Ectodermal cell (in vitro differentiated cells): Measurements from ENCODE around the gene ABLIM3.

Experiments used
- H3K27ac ChIP-seq: 2 replicates; pipeline ENCODE4 v1.7.0; 2013; ENCODE audit warnings: mild to moderate bottlenecking, low read depth, low read length; ENCODE audit not compliant: insufficient read depth, poor library complexity, severe bottlenecking
- H3K27me3 ChIP-seq: 2 replicates; pipeline ENCODE4 v1.7.0; 2013; ENCODE audit warnings: mild to moderate bottlenecking, low read length; ENCODE audit not compliant: insufficient read depth, control insufficient read depth, poor library complexity, severe bottlenecking
- H3K36me3 ChIP-seq: one replicate; pipeline ENCODE4 v1.7.0; 2013; ENCODE audit warnings: low read length; ENCODE audit not compliant: control insufficient read depth, insufficient read depth
- H3K4me1 ChIP-seq: one replicate; pipeline ENCODE4 v1.7.0; 2013; ENCODE audit warnings: low read length; ENCODE audit not compliant: control insufficient read depth, insufficient read depth
- H3K4me3 ChIP-seq: 2 replicates; pipeline ENCODE4 v1.7.0; 2013; ENCODE audit warnings: low read depth, low read length, control low read depth; ENCODE audit not compliant: insufficient read depth
- H3K9me3 ChIP-seq: 2 replicates; pipeline ENCODE4 v1.7.0; 2013; ENCODE audit warnings: mild to moderate bottlenecking, low read length, moderate library complexity; ENCODE audit not compliant: control insufficient read depth
- WGBS, 2 experiments: methylation state at CpG; one replicate each; pipeline ENCODE4 v1.1.7; 2013; ENCODE audit warnings: missing lambda C conversion rate in 2 of 2; 5-methylcytosine and 5-hydroxymethylcytosine counted together

ABLIM3 gene

DNA sequence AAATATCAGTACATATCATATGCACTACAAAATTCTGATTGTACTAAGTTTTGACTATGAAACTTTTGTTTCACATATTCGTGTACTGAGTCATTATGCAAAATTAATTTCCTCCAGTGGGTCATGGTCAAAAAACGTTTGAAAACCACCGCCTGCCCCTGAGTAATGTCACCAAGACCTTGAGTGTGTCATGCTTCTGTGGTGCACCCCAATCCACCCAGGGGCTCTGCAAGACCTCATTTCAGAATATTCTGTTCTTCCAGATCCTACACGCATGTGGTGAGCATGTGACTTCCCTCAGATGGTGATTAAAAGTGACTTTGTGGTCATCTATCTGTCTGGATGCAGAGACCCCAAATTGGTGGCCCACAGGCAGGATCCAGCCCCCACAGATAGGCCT is 31.0 kb downstream of the ABLIM3 start:
- Histone ChIP-seq H3K36me3 (no peaks in the 10 kb centered on the region), H3K9me3 (no peaks in the 10 kb centered on the region), H3K27me3 (no peaks in the 10 kb centered on the region), H3K27ac (no peak overlapping the region), H3K4me3 (no peak overlapping the region), H3K4me1 (no peaks in the 10 kb centered on the region)
- WGBS, 2 experiments: 68 to 92% methylated on average over 3 to 4 of the region's 4 CpGs

DNA sequence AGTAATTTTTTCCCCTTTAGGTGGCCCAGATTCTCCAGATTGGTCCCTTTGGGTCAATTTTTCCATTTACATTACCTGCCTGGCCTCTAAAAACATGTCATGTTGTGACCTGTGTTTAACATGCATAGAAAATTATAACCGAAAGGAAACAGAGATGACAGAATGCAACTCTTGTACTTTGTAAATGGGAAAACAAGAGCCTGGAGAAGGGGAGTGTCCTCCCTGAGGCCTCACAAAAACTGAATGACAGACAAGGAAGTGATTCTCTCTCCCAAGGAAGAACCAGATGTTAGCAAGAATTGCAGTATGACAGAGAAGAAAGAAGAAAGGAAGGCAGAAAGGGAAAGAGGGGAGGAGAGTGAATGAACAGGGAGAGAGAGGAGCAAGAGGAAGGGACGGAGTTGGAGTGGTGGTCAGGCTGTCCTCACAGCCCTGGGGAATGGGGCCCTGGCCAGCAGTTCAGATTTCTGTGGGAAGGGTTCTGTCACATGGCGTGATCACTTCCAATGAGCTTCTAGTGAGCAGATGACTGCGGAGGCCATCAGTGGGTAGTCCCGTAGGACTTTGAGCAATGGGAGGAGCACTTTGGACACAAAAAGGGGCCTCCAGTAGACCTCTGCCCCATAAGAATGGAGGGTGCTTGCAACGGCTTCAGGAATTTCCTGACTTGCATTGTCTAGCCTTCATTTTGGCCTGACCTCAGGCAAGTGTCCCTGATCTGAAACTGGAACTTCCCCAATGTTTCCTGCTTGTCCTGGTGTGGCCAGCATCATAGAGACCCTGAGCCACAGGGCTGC is 31.6 kb downstream of the ABLIM3 start:
- no peaks in the 10 kb centered on the region for H3K36me3 ChIP-seq
- H3K27ac ChIP-seq: no peak overlapping the region
- 92% methylated on average over 6 of the region's 6 CpGs for WGBS, 2 experiments
- H3K4me3 ChIP-seq: no peak overlapping the region
- no peaks in the 10 kb centered on the region for H3K4me1 ChIP-seq
- no peaks in the 10 kb centered on the region for H3K27me3 ChIP-seq
- H3K9me3 ChIP-seq: no peaks in the 10 kb centered on the region

GRCh38 chr5:149174847-149175234 is 33.5 kb downstream of the ABLIM3 start:
- Histone ChIP-seq H3K4me3 (no peak overlapping the region), H3K9me3 (no peaks in the 10 kb centered on the region)
- 96 to 97% methylated on average over 3 of the region's 3 CpGs for WGBS, 2 experiments

DNA sequence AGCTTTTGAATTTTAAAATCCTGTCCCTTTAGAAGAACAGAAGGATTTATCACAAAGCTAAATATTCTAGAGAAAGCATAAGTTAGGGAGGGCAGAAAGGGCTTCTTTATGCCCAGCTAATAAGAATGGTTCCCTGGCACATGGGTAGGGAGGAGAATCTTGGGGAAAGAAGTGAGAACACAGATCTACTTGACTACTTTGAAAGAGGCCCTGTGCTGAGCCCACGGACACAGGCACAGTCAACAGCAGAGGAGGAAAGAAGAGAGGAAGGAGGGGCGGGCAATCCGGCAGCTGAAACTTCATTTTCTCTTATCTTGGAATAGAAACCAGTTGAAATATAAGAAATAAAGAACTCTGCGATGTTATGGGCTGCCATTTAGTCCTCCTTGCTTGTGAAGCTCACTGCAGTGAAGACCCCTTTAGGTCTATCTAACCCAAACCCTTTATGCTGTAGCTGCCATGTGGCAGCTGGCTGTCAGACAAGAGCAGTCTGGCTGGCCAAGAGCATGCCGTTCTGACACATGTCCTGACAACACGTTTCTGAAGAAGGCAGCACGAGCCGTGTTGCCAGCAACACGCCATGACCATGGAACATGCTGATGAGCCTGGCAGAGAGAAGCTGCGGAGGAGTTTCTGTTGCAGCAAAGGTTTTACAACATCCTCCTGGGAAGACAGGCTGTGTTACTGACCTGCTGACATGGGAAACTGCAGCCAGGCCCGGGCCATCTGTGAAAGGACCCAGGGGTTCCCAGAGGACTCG is 34.2 kb downstream of the ABLIM3 start:
- H3K27ac ChIP-seq: no peak overlapping the region
- no peaks in the 10 kb centered on the region for H3K27me3 ChIP-seq
- H3K4me1 ChIP-seq: no peaks in the 10 kb centered on the region
- WGBS, 2 experiments: 90 to 91% methylated on average over 12 of the region's 12 CpGs
- no peak overlapping the region for H3K4me3 ChIP-seq
- H3K9me3 ChIP-seq: no peaks in the 10 kb centered on the region
- H3K36me3 ChIP-seq: no peaks in the 10 kb centered on the region

More at GRCh38 chr5:149174847-149175234, 33.5 kb downstream of the ABLIM3 start:
- no peaks in the 10 kb centered on the region for H3K36me3 ChIP-seq
- no peak overlapping the region for H3K27ac ChIP-seq
- H3K27me3 ChIP-seq: no peaks in the 10 kb centered on the region
- no peaks in the 10 kb centered on the region for H3K4me1 ChIP-seq

- H3K36me3 ChIP-seq: no peaks in the 10 kb centered on the region
- H3K4me3 ChIP-seq: no peak overlapping the region
- no peak overlapping the region for H3K27ac ChIP-seq
- no peaks in the 10 kb centered on the region for H3K27me3 ChIP-seq
- H3K9me3 ChIP-seq: no peaks in the 10 kb centered on the region
- H3K4me1 ChIP-seq: no peaks in the 10 kb centered on the region
Measured at GRCh38 chr5:149177339-149177843, 36.1 kb downstream of the ABLIM3 start.

DNA sequence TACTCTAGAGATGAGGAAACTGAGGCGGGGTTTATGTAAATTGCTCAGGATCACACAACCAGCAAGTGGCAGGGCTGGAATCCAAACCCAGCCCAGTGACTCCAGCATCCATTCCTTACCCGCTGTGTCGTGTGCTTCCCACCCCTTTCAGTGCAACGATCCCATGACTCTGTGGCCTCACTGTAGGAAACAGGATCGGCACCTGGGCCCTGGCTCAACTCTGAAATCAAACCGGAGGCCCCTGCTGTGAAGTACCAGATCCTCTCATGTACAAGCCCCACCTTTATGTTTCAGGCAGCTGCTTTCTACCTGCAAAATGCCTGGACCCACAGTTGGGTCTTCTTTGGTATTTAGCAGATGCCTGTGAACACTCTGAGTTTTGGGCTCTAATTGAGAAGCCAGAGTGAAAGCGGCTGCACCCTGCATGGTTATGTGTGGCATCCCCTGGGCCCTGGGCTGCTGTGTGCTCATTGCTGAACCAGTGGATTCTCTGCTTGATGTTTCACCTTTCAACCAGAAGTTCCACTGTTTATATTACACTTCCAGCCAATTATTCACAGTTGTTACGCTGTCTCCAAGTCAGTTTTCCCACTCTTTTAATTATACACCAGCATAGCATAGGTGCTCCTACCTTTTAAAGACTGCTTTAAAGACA is 36.7 kb downstream of the ABLIM3 start:
- Histone ChIP-seq H3K27ac (no peak overlapping the region), H3K4me1 (no peaks in the 10 kb centered on the region), H3K36me3 (no peaks in the 10 kb centered on the region), H3K9me3 (no peaks in the 10 kb centered on the region), H3K4me3 (no peak overlapping the region), H3K27me3 (no peaks in the 10 kb centered on the region)
- WGBS, 2 experiments: 76 to 83% methylated on average over 8 of the region's 8 CpGs

DNA sequence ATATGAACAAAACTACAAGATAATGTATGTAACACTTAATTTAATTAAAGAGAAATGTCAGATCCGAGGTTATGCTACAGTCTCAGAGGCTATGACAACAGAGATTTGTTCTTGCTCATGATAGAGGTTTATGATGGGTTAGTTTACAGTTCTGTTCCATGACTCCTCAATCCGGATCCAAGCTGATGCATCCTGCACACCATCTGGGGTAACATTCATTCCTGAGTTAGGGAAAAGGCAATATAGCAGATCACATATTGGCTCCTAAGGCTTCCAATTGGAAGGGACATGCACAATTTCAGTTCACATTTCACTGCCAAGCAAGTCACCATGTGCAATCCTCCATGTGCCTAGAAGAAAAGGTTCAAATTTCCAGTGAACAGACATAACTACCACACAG is 40.4 kb downstream of the ABLIM3 start:
- Histone ChIP-seq H3K9me3 (no peaks in the 10 kb centered on the region), H3K4me3 (no peak overlapping the region)
- 96 to 97% methylated on average over 2 of the region's 2 CpGs for WGBS, 2 experiments

DNA sequence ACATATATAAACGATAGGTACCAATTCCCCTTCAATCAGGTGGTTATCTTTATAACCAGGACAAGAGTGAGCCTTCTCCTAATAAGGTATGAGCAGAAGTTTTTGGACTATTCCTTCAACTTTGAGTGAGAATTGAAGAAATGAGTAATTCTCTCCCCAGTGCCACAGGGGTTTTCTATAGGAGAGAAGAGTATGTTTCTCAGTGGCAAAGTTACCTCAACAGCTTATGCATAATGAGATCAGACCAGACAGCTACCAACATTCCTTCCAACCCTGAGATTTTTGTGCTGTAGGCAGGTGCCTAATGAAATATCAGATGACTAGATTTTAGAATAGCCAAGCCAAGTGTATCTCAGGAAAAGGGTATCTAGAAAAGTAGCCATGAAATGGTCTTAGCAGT is 40.9 kb downstream of the ABLIM3 start:
- WGBS, 2 experiments: 100% methylated on average over 1 of the region's 1 CpG
- H3K4me3 ChIP-seq: no peak overlapping the region
- H3K4me1 ChIP-seq: no peaks in the 10 kb centered on the region
- H3K27me3 ChIP-seq: no peaks in the 10 kb centered on the region
- no peaks in the 10 kb centered on the region for H3K9me3 ChIP-seq
- H3K27ac ChIP-seq: no peak overlapping the region
- no peaks in the 10 kb centered on the region for H3K36me3 ChIP-seq

More for the DNA sequence above, 40.4 kb downstream of the ABLIM3 start:
- H3K27ac ChIP-seq: no peak overlapping the region
- no peaks in the 10 kb centered on the region for H3K4me1 ChIP-seq
- H3K36me3 ChIP-seq: no peaks in the 10 kb centered on the region
- no peaks in the 10 kb centered on the region for H3K27me3 ChIP-seq

DNA sequence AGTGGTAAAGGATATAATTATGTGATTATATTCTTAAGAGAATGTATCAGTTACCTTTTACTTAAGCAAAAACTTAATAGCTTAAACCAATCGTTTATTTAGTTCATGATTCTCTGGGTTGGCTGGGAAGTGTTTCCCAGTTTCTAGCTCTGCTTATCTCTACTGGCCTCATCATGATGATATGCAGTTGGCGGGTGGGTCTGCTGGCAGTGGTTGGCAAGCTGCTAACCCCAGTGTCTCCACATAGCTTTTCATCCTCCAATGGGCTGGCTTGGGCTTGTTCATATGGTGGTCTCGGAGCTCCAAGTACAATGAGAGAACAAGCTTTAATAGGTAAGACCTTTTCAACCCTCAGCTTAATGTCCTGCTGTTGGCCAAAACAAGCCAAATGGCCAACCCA is 43.8 kb downstream of the ABLIM3 start:
- Histone ChIP-seq H3K36me3 (no peaks in the 10 kb centered on the region), H3K4me3 (no peak overlapping the region)
- WGBS, 2 experiments: 88 to 94% methylated on average over 3 of the region's 3 CpGs

DNA sequence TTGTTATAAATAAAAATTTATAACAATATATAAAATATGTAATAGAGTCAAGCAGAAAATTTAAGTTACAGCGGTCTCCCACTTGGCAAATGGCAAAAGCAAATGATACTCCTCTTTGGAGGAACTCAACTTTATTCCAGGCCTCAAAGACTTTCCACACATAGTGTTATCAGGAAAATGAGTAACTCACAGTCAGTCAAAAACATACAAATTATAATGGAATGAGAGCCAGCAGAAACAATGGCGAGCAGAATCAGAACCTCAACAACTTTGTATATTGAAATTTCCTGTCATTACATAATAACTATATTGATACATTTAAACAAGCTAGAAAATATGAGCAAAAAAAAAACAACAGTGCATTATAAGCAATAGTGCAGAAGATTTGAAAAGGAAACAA is 45.2 kb downstream of the ABLIM3 start:
- WGBS, 2 experiments: 67 to 100% methylated on average over 1 to 2 of the region's 2 CpGs
- H3K27ac ChIP-seq: no peak overlapping the region
- no peaks in the 10 kb centered on the region for H3K36me3 ChIP-seq
- H3K27me3 ChIP-seq: no peaks in the 10 kb centered on the region
- no peaks in the 10 kb centered on the region for H3K9me3 ChIP-seq
- no peak overlapping the region for H3K4me3 ChIP-seq
- H3K4me1 ChIP-seq: no peaks in the 10 kb centered on the region

More for the DNA sequence above, 43.8 kb downstream of the ABLIM3 start:
- no peaks in the 10 kb centered on the region for H3K27me3 ChIP-seq
- no peaks in the 10 kb centered on the region for H3K4me1 ChIP-seq
- no peaks in the 10 kb centered on the region for H3K9me3 ChIP-seq
- no peak overlapping the region for H3K27ac ChIP-seq
